Colonic mucosa (tissue), 4 donors: ENCODE data around the gene RBM19. TPM values are rescaled to one million over a fixed set of nuclear protein-coding genes. Genes with fewer than 3 reads are reported as not detected.

Experiments used
- DNase-seq: peaks from one replicate; pipeline ENCODE4 v3.0.0-alpha.2; 2020
- H3K27ac ChIP-seq: fragments of 200-600 bp; one replicate; pipeline ENCODE4 v1.8.0; 2021
- H3K27me3 ChIP-seq: fragments of 200-600 bp; one replicate; pipeline ENCODE4 v1.8.0; 2021
- H3K36me3 ChIP-seq: fragments of 200-600 bp; one replicate; pipeline ENCODE4 v1.8.0; 2021
- H3K4me1 ChIP-seq: fragments of 200-600 bp; one replicate; pipeline ENCODE4 v1.8.0; 2021; ENCODE audit warnings: mild to moderate bottlenecking
- H3K4me3 ChIP-seq: fragments of 200-600 bp; one replicate; pipeline ENCODE4 v1.8.0; 2021
- H3K9ac ChIP-seq, 2 donors: one replicate each; pipeline ENCODE4 v1.7.0; 2013; ENCODE audit warnings: control low read depth in 2 of 2, low read depth in 2 of 2, low read length in 2 of 2
- H3K9me3 ChIP-seq: fragments of 200-600 bp; one replicate; pipeline ENCODE4 v1.8.0; 2021
- intact Hi-C: fragments of 100-400 bp; cut with DNase I; formaldehyde crosslinking; loops from one replicate; pipeline ENCODE4 v1.14.1; 2022
- total RNA-seq, 2 donors: library from RNA; stranded (reverse); fragmentation: NEBNext Ultra II Directional in 1 of 2; extraction: Animal tissue kit (Norgen Biotek cat#: 25700) in 1 of 2; gene quantifications; one replicate each; pipeline ENCODE4 v1.2.1, GENCODE V29; 2021
- TF ChIP-seq, protein P1 (sequence below): fragments of 200-600 bp; IDR thresholded peaks from one replicate; pipeline ENCODE4 v1.8.0; 2022; ENCODE audit warnings: antibody characterized with exemption, mild to moderate bottlenecking
- donor health status: healthy.
- donor health status: DM: no; HTN: no; CAD: no.
- donor health status: DM: no; HTN: no; CAD: no.

Gene RBM19
- total RNA-seq, 2 donors from 2014 or later, result 13.5 to 33.1 TPM

DNA sequence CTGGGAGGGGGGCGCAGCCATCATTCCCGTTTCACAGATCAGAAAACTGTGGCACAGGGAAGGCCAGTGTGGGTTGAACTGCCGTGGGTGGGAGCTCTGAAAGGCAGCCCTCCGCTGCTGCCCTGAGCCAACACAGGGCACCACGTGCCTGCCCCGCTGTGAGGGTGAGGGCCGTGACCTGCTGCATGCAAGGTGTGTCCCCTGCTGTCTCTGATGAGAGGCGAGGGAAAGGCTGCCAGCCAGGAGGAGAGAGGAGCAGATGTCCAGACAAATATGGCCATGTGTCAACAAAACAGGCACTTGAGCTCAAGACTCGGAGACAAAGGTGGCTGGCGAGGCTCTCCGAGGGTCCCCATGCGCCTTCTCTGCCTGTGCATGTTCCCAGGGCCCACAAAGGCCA, 108.8 kb downstream of the RBM19 start:
- TF ChIP-seq, protein P1, sequence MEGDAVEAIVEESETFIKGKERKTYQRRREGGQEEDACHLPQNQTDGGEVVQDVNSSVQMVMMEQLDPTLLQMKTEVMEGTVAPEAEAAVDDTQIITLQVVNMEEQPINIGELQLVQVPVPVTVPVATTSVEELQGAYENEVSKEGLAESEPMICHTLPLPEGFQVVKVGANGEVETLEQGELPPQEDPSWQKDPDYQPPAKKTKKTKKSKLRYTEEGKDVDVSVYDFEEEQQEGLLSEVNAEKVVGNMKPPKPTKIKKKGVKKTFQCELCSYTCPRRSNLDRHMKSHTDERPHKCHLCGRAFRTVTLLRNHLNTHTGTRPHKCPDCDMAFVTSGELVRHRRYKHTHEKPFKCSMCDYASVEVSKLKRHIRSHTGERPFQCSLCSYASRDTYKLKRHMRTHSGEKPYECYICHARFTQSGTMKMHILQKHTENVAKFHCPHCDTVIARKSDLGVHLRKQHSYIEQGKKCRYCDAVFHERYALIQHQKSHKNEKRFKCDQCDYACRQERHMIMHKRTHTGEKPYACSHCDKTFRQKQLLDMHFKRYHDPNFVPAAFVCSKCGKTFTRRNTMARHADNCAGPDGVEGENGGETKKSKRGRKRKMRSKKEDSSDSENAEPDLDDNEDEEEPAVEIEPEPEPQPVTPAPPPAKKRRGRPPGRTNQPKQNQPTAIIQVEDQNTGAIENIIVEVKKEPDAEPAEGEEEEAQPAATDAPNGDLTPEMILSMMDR, result no peak
- Histone ChIP-seq H3K4me1 (no peaks in the 10 kb centered on the region), H3K4me3 (no peak overlapping the region), H3K27ac (no peak overlapping the region), H3K27me3 (no peaks in the 10 kb centered on the region), H3K9ac (no peak overlapping the region), H3K36me3 (no peaks in the 10 kb centered on the region), H3K9me3 (no peaks in the 10 kb centered on the region)
- DNase-seq, result no peak
- intact Hi-C loops, result no loop called here

DNA sequence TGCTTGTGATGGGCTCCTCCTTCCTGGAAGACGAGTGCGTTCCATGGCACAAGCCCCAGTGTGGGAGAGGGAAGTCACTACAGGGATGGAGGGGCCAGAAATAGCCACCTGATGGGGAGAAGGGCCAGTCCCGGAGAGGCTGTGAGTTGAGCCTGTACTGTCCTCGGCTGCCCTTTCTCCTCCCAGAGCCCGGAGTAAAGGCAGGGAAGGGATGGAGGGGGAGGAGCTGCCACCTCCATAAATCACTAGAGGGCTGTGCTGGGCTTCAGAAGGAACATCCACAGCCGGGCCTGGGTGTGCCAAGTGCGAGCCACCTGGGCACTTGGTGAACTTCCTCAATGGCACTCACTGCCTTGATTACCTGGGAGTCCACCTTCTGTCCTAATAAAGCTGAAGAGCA, 110.1 kb downstream of the RBM19 start:
- no peak overlapping the region for H3K4me3 ChIP-seq
- no peaks in the 10 kb centered on the region for H3K4me1 ChIP-seq
- H3K36me3 ChIP-seq, result no peaks in the 10 kb centered on the region
- TF ChIP-seq, protein P1, result no peak
- intact Hi-C loops, result no loop called here
- H3K9ac ChIP-seq, result no peak overlapping the region
- no peak overlapping the region for H3K27ac ChIP-seq
- no peaks in the 10 kb centered on the region for H3K9me3 ChIP-seq
- no peak for DNase-seq
- H3K27me3 ChIP-seq, result no peaks in the 10 kb centered on the region

DNA sequence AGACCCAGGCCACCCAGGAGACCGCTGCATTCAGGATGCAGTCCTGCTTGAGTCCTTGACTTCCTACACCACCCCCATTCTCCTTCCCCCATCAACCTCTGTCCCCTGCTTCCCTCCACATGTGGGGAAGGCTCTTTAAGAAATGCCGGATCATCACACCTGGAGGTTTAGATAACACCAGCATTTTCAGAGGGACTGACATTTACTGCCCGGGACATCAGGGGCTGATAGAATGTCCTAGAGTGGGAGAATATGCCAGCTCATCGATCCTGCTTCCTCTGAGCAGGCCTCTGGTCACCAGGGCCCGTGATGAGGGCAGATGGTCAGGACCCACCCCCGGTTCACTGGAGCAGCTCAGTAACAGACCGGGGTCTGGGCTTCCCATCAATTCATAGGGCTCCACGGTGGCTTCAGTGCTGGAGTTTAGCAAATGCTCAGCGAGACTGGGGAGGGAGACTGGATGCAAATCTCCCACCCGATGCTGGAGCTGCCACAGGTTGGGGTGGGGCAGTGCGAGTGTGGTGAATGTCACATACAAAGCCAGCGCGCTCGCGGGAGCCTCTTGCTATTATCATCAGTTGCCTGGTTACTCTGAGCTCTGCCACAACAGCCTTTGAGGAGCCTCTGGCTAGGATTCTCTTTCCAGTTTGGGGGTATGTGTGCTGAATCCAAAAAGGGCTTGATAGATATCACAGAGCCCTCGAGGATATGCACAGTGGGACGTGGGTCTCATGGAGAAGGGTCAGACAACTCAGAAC, 111.6 kb downstream of the RBM19 start:
- DNase-seq, result no peak
- Histone ChIP-seq H3K36me3 (no peaks in the 10 kb centered on the region), H3K9me3 (no peaks in the 10 kb centered on the region), H3K4me3 (no peak overlapping the region), H3K27me3 (no peaks in the 10 kb centered on the region), H3K27ac (no peak overlapping the region), H3K4me1 (no peaks in the 10 kb centered on the region), H3K9ac (no peak overlapping the region)
- intact Hi-C loops, result no loop called here
- TF ChIP-seq, protein P1, result no peak

DNA sequence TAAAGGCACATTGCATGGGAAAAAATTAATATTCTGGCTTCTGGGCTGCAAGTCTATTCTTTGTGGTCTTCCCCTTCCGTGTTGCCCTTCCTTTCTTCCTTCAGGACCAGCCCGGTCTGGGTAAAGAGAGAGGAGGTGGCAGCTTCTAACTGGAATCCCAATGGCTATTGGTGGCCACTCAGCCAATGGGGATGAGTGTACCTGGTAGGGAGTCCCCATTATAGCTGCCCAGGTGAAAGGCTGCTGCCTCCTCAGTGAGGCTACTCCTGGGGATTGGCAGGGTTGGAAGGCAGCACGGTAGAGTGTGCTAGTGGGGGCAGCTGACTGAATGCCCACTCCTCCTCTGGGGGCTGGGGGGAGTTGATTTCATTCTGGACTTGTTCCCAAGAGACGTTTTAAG, 112.6 kb downstream of the RBM19 start:
- no peak for DNase-seq
- H3K9me3 ChIP-seq, result no peaks in the 10 kb centered on the region
- no peak overlapping the region for H3K27ac ChIP-seq
- no peak overlapping the region for H3K4me3 ChIP-seq
- H3K4me1 ChIP-seq, result no peaks in the 10 kb centered on the region
- no peaks in the 10 kb centered on the region for H3K36me3 ChIP-seq
- intact Hi-C loops, result no loop called here
- H3K27me3 ChIP-seq, result no peaks in the 10 kb centered on the region
- TF ChIP-seq, protein P1, result no peak
- no peak overlapping the region for H3K9ac ChIP-seq

DNA sequence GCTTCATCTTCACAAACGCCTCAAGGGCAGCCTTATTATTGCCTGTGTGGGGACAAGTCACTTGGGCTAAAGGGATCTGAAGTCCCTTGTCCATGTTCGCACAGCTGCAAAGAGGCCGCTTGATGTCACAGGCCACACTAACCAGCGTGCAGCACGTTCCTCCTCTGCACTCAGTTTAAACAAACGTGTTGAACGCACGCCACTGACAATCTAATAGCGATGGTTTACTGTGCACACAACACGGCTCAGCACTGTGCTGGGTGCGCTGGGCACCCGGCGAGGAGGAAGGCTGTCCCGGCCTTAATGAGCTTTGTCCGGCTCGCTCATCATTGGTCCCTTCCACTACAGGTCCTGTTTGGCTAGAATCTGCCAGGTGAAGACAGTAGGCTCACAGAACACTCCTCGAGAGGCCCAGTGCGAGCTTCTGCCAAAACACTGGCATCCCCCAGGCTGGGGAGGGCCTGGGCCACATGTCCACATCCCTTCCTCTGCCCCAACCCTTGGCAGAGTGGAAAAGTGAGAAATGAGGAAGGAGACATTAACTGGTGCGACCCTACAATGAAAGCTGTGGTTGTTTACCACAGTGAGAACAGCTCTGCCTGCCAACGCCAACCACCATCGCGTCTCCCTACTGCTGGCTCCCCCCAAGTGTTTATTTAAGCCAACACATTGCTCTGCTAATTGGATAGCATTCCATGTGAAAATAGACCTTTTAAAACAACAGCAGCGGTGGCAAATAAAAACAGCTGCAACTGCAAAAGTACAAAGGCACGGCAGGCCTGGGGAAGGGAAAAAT, 113.2 kb downstream of the RBM19 start:
- Histone ChIP-seq H3K27me3 (no peaks in the 10 kb centered on the region), H3K4me1 (no peaks in the 10 kb centered on the region), H3K9me3 (no peaks in the 10 kb centered on the region), H3K4me3 (no peak overlapping the region), H3K27ac (no peak overlapping the region), H3K9ac (no peak overlapping the region), H3K36me3 (no peaks in the 10 kb centered on the region)
- TF ChIP-seq, protein P1, result no peak
- DNase-seq, result no peak
- intact Hi-C loops, result no loop called here
